GM19023 (cell line): ENCODE measurements around the gene PPP1R3D.
A peak's percentile ranks its signal among the peaks of the same experiment; 100 is the strongest.

Experiments used
- ATAC-seq: cut with Tn5 transposase; IDR thresholded peaks from one replicate; pipeline ENCODE4 v1.9.1; 2021; ENCODE audit warnings: mild to moderate bottlenecking, moderate library complexity; ENCODE audit not compliant: unreplicated experiment

PPP1R3D gene

DNA sequence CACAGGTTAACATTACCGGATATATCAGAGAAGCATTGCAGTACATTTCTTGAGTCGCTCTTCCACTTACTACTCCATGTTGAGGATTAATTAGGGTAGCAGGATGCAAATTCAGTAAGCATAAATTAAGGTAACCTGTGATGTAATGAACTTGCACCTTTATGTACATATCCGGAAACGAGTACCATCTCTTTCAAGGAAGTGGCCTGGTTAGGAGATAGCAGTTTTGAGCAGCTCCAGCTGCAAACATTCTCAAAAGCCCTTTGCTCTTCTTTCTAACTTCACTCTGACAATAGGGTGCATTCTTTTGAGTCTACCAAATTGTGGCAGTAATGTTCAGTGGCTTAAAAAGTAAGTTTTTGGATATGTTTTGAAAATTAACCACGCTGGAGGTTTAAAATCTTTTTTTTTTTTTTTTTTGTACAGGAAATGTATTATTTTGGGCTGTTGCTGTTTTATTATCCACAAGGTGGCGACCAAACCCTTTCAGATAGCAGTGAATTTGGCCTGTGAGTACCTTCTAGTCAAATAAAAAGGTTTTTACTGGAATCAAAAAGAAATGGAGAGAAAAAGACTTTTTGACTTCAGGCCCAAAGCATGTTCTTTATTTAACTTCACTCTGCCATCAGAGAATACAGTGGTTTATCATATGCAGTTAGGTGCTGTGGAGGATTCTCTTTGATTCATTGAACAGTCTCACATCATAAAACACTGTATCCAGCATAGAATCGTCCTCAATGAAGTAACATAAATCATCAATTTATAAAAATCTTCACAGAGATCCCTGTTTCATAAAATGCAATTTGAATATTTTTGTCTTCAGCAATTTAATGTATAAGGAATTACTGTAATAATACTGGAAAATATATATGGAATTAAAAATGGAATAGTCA, 9.0 kb upstream of the PPP1R3D start:
- no peak for ATAC-seq

DNA sequence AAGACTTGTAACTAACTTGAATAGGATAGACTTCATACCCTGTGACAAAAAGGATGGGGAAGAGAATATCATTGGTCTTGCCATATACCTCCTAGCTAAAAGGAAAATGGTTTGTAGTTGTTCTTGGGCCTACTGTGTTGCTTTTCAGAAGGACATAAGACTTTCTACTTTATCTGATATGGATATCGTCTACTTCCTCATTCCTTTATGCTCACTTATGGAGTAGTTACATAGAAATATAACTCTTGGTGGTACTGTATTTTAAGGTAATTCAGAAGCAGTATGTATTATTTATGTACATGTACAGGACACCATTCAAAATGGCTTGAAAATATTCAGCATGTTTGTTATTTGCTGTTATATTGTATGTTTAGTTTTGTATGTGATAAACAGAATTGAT, 8.1 kb upstream of the PPP1R3D start:
- no peak for ATAC-seq

DNA sequence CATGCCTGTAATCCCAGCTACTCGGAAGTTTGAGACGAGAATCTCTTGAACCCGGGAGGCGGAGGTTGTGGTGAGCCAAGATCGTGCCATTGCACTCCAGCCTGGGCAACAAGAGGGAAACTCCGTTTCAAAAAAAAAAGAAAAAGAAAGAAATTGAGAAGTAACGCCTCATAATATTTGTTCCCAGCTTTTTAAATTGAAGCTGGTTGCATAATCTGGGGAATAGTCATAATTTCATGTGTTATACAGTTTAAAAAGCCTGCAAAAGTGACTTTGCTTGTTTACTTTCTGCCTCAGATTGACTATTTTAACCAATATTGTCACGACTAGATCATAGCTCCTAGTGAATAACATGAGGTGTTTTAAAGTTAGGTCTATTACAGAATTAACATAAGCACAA, 7.3 kb upstream of the PPP1R3D start:
- no peak for ATAC-seq

DNA sequence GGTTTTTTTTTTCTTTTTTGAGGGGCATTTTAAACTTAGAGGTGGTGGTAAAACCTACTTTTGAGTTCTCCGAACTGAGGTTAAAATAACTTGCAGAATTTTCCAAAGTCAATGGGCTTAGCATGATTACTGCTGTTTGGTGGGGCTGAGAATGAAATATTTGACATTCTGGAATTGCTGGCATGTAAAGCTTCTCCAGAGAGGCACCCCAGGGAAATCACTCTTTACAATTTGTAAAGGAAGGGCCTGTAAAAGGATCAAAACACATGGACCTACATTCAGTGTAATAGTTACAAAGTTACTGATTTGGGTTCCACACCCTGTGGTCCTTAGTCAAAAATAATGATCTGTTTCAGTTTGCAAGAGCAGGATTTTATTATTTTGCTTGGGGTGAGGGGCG, 5.6 kb upstream of the PPP1R3D start:
- ATAC-seq: no peak

DNA sequence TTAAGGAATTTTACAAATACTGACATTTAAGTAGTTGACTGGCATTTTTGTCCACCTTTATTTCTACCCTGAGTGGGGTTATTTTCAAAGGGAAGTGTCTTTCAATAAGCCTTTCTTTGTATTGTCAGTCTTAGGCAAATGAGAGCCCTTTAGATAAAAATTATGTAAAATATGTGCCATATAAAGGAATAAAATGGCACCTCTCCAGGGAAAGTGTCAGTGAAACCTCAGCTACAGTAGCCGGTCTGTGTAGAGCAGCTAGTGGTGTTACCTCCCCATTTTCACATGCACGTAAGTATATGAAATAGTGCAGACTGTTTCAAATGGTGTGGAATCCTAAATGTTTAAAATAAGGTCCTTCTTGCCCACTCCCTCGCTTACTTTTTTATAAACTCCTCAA, 5.1 kb upstream of the PPP1R3D start:
- no peak for ATAC-seq

DNA sequence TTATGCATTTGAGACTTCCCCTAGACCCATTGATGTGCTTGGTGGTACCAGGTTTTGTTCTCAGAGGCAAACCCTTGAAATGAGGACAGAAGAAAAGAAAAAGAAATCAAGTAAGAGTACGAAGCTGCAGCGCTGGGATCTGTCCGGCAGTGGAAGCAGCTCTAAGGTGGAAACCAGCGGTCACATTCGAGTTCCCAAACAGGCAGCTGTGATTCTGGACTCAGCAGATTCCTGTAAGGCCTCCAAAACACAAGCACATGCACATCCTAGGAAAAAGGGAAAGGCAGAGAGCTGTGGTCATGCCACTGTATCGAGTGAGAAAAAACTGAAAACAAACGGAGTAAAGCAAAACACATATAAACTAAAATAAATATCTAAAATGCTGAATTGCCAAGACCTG, 4.6 kb upstream of the PPP1R3D start:
- no peak for ATAC-seq

DNA sequence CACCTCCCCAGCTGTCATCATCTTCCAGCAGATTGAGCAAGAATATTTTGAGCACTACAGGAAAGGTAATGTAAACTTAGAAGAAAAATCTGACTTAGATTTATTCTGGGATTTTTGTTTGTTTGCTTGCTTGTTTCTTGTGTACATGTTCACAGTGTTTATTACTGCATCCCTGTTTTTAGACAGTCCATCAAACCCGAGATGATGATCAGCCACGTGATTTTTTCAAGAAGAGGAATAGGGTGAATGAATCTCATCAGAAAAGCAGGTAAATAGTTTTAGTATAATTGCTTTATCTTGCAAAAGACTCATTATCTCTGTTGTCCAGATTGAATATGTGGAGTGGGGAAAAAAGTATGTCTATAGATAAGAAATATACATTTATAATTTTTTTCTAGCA, 2.1 kb upstream of the PPP1R3D start:
- no peak for ATAC-seq

DNA sequence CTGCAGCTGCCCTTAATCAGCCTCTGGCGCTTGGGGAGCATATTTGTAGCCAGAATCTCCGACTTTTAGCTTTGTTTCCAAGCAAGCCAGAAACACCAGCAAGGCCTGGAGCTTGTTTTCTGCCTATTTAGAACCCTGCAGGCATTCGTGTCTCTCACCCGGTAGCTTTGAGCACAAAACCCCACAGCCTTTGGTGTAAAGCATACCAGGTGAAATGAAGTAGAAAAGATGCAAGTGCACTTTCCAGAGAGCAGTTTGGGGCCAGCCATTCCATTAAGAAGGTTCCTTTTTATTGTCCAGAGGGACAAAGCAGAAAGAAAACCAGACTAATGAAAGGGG, 820 bp upstream of the PPP1R3D start:
- peak; percentile 8 for ATAC-seq

DNA sequence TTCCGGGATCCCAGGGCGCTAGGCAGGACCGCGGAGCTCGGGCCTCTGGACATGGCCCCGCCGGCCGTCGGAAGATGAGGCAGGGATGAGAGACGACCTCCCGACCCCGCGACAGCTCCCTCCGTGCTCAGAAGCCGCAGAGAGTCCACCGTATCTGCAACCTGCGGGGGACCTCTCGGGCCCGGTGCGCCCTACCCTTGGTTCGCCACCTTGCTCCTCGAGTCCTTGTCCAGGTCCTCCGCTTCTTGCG, 301 bp downstream of the PPP1R3D start:
- peak; percentile 41 for ATAC-seq

DNA sequence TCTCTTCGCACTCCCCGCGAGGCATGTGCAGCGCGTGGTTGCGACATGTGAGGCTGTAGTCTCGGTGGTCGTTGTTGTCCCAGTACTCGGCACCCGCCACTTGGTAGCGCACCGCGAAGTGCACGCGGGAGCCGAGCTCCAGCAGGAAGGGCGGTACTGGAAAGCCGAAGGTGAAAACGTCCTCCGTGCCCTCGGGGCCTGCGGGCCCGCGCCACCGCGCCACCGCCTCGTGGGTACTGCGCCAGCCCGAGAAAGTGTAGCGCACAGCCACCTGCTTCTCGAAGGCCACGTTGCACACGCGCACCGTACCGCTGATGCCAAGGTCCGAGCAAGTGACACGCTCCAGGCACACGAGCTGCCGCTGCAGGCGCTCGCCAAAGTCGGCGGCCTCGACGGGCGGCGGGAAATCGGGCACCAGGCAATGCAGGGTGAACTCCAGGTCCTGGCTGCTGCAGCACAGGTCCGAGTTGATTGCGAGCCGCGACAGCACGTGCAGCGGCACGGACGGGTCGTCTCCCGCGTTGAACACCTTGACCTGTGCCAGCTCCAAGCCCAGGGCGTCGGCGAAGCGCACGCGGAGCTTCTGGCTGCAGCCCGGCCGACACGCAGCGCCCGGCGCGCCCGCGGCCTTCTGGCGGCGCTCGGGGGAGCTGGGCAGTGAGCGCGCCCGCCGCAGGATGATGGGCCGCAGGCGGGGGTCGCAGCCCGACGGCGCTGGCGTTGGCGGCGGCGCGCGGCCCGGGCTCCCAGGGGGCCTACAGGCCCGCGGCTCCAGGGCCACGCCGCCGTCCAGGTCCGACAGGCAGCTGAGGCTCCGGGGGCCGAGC, 840 bp downstream of the PPP1R3D start:
- no peak for ATAC-seq

DNA sequence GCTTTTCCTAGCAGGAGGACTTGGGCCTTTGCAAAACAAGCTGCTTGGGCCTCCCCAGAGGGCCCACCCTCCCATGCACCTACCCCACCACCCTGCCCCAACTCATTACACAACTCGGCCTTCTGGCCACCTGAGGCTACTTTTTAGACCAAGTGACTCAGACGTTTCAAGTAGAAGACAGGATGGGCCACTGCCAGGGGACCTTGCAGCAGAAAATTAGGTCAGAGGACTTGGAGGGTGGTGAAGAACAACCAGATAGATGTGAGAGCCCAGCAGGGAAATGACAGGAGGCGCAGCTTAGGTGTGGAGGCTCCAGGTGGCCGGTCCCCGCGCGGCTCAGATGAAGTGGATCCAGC, 1.4 kb downstream of the PPP1R3D start:
- ATAC-seq: no peak

DNA sequence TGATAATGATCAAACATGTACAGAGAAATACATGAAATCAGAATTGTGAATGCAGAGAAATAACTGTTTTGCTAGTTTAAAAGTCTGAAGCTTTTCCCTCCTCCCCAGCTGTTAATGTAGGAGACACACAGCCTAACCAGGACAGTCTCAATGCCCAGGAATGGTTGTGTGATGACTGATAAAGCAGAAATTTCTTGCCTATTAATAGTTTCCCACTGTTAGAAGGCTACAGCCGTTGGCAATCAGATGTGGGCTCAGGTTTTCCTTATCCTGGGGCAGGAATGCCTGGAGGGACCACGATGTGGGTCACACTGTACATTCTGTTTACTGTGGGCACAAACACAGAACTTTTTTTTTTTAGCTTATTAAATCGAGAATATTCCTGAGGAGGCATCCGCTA, 1.9 kb downstream of the PPP1R3D start:
- ATAC-seq: no peak

DNA sequence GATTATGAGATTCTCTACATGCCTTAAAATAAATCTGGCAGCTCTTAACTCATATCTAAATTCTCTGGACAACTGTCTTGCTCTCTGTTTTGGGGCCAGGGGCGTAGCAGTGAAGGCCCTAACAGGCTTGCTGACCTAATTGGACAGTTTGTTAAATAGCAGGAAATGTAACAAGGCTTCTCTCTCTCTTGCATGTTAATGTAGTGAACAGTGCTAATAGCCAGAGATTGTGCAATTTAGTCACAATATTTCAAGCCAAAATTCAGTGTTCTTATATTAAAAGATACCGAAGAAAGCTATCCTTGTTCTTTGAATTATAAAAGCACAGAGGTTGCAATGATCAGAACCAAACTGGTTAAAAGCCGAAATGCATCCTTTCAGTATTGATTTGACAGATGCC, 3.0 kb downstream of the PPP1R3D start:
- no peak for ATAC-seq

DNA sequence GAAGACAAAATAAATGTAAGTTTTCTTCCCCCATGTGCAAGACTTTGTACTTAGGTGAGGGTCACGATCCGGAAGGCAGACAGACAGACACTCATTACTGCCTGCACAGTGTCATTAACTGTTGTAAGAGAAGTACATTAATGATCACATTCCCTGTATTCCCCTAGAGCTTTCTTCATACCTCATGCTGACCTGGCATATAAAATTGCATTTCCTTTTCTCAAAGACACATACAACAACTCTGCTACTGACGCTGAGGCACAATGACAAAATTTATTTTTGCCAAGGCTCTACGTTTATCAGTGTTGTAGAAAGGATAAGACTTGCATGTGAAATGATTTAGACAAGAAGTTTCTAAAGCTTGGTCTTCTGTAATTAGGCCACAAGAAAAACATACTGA, 3.7 kb downstream of the PPP1R3D start:
- ATAC-seq: no peak

DNA sequence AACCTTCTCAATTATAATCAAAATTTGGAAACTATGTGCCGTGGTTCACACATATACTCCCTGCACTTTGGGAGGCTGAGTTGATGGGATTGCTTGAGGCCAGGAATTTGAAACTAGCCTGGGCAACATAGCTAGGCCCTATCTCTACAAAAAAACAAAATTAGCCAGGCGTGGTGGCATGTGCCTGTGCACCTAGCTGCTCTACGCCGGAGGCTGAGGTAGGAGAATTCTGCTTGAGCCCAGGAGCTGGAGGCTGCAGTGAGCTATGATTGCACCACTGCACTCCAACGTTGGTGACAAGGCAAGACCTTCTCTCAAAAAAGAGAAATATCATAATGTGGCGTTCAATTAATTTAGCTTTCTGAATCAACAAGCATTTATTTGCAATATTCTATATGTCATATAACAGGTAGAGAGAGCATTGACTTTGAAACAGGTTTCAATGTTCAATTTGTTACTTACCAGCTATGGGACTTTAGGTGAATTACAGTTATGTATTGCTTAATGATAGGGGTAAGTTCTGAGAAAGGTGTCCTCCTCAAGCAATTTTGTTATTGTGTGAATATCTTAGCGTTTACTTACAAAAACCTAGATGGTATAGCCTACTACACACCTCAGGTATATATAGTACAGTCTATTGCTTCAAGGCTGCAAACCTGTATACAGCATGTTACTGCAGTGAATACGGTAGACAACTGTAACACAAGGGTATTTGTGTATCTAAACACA, 4.5 kb downstream of the PPP1R3D start:
- ATAC-seq: no peak

DNA sequence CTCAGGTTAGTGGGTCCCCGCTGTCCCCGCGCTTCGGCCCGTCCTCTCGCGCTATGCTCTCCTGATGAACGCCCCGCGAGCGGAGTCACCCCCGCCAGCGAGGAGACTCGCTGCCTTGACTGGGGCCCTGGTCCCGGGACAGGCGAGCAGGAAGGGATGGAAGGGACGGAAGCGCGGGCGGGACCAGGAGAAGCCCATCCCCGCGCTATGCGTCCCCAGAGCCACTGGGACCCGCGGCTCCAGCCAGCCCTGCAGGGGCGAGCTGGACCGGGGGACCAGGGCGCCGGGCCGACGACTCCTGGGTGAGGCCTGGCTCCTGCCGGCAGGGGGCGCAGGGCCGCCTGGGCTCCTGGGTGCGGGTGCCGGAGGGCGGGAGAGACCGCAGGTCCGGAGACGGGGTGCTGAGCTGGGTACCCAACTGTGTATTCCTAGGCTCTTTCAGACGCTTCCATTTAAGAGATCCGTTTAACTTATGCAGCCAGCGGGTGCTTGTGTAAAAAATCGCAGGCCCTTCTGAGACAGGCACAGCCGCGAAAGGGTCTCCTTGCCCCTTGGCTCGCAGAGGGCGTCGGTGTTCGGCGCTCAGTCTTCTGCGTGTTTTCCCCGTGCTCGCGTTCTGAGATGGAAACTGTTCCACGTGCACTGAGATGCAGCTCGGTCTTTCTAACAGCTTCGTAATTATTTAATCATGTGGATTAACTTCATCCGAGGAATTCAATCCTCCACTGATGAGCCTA, 6.1 kb downstream of the PPP1R3D start:
- peak; percentile 86 for ATAC-seq

DNA sequence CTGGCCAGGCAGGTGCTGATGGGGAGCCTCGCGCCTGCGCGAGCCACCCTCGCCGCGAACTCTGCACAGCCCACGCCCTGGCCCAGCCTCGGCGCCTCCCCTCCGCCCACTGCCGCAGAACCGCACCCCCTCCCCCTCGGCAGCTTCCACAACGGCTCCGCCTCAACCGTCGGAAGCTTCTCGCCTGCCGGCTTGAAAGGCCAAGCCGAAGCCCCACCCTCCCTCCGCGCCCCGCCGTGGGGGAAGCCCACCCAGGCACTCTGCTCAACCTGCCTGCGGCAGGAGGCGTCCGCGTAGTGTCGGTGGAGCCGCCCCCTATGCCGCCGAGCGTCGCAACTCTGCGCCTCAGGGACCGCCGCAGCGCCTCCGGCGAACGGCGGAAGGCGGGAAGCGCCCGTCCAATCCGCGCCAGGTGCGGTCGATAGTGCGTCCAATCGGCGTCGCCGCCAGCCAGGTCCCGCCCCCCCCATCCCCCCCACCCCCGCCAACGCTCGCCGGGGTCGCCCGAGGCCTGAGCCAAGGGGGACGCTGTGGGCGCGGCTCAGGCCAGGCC, 6.7 kb downstream of the PPP1R3D start, which contains the start of gene SYCP2:
Gene SYCP2 (minus strand): TSS at position 342 of the 553 bp plus-strand sequence. CDS start 11,224 bp downstream, outside the sequence.
- ATAC-seq: peak; percentile 58

DNA sequence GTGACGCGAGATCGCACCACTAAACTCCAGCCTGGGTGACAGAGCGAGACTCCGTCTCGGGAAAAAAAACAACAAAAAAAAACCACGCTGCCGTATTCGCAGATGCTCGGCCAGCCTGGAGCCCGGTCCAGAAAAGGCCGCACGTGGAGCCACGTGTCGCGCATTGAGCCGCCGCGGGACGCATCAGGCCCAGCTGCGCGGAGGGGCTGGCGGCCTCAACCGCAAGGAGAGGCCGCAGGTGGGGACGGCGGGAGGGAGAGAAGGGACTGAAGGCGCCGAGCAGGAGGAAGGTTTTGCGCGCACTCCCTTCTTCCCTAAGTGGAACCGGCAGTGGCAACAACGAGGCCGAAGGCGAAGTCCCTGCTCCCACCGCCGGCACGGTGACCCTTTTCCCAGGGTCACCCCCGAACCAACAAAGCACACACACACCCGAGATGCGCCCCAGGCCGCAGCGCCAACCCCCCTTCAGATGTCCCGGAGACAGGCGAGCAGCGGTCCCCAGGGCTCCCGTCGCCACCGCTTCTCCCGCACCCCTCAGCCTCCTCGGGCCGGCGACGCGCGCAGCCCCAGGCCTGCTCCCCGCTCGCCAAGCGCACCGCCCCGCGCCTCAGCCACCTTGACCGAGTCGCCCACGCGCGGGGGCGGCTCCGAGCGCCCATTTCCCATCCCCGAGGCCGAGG, 7.3 kb downstream of the PPP1R3D start:
- ATAC-seq: no peak

DNA sequence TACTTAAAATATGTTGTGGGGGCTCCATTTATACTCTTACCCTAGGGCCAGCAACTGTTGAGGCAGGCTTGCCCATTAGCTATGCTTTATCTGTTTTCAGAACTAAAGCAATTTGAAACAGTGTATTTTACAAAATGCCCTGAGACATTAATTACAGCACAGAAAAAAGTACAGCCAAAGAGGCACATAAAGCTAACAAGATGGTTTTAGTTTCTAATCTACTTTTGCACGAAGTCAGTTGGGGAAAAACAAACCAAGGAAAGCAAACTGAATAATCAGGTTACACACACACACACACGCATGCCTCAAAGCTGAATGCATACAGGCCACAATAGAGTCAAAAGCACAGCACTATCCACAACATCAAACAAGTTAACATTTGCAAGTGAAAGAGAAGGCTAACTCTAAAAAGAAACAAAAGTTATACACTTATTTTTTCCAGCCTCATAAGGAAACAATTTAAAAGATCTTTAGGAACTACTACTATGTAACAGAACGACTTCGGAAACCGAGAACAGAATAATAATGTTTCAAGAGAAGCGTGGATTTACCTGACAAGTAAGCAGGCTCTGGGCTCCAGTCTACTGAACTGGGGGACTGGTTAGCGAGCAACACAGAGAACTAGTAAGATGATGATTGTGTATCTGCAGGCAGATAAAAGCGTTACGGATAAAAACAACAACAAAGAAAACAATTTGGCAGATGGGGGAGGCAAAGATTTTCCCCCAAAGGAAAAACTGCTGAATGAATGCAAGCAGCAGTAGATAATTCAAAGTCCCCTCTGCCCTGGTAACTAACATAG, 8.4 kb downstream of the PPP1R3D start:
- ATAC-seq: no peak
